GM18526 (cell line): ENCODE results near the gene TOR1AIP2.

ENCODE experiments used
- POLR2A ChIP-seq: IDR thresholded peaks from 3 replicates; pipeline ENCODE4 v1.6.1; 2011; ENCODE audit not compliant: insufficient read length; ENCODE audit errors: extremely low read depth

Gene TOR1AIP2

DNA sequence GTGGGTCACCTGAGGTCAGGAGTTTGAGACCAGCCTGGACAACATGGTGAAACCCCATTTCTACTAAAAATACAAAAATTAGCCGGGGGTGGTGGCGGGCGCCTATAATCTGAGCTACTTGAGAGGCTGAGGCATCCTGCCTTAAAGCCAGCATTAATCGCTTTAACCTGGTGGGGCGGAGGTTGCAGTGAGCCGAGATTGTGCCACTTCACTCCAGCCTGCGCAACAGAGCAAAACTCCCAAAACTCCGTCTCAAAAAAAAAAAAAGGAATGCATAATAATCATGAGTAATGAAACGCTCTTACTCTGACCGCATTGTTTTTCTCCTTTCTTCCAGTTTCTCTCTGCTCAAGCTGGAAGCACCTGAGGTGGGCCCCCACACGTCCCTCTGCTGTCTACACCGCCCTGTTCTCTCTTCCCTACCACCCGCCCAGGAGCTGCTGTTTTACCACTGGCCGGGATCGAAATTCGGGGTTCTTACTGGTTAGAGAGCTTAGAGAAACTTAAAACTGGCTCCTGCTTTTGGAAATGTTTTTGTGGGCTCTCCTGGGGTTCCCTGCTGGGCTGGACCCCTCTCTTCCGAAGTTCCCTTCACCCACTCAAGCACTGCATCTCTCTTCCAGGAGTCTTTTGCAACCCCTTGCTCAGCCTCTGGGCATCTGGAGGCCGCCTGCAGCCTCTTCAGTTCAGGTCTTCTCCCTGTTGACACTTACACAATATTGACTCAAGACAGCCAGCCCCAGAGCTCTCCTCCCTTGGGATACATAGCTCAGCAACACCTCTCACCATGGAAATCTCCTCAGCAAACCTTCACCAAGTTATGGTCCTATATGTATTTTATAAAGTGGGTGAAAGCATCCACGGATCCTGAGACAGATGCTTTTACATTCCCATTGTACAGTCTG lies 72.1 kb downstream of the TOR1AIP2 start:
- no peak for TF ChIP-seq POLR2A

DNA sequence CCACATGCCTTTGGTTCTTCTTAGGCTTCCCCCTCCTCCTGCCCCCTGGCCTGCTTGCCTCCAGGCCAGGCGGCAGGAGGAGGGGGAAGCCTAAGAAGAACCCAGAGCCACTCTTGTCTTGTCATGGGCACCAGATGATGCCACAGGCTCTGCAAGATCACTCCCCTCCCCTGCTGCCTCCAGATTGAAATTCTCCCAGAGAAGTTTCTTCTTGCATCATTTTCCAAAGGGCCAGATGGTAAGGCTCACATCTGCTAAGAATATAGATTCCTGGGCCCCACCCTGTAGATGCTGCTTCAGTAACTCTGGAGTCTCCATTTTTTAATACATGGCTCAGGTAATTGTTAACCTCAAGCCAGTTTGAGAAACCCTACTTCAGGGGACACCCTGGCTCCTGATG lies 73.7 kb downstream of the TOR1AIP2 start:
- TF ChIP-seq POLR2A, result no peak

DNA sequence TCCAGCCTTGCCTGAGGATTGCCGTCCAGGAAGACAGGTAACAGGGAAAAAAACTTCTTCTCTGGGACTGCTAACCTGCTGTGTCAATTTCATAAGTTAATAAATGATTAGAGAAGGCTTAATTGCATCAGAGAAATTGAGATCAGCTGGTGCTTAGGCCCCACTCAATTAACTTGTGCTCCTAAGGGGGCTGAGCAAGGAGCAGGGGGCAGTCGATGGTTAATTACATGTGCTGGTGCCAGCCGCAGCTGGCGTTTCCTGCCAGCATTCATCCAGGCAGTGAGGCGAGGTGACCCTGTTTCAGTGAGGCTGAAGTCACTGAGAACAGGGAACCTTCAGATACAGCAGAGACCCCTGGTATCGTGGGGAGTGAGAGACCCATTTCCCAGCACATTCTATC lies 74.5 kb downstream of the TOR1AIP2 start:
- TF ChIP-seq POLR2A, result no peak

DNA sequence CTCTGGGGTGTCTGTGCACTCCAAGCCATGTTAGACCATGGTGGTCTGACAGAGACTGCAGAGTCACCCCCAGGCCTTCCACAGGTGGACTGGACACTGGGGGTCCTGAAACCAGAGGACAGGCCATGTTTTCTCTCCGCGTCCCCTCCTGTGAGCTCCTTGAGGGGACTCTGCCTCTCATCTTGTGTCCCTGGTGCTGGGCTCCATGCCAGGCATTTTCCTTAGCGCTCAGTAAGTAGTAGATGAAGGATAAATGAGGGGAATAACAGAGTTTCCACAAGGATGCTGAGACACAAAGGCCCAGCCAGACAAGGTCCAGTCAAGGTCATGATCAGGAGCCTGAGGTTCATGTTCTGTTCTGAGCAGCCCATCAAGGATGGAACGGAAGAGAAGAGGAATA lies 77.1 kb downstream of the TOR1AIP2 start:
- TF ChIP-seq POLR2A, result no peak

DNA sequence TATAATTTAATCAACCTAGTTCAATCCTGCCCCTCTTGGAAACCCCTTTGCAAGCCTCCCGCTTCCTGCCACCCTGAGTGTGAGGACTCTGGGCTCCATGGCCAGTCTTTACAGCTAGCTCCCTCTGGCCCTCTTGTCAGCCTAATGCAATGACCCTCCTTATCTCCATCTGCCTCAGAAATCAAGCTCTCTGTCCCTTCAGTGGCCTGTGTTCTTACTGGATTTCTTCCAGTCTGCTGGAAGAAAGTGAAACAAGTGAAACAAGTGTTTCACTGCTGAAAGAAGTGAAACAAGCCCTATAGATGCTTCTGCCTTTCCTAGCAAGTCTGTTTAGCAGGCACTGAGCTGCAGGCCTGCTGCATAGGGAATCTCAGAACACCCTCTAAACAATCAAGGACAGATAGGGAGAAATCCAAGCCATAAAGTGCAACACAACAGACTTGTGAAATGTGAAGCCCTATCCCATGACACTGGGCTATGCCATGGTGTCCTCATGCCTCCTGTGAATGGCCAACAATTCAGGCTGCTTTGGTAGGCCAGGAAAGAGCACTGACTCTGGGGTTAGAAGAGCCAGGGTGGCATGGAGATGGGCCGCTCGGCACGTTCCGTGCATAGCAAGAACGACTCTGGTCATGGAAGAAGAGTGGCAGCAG lies 78.6 kb downstream of the TOR1AIP2 start:
- TF ChIP-seq POLR2A, result no peak

DNA sequence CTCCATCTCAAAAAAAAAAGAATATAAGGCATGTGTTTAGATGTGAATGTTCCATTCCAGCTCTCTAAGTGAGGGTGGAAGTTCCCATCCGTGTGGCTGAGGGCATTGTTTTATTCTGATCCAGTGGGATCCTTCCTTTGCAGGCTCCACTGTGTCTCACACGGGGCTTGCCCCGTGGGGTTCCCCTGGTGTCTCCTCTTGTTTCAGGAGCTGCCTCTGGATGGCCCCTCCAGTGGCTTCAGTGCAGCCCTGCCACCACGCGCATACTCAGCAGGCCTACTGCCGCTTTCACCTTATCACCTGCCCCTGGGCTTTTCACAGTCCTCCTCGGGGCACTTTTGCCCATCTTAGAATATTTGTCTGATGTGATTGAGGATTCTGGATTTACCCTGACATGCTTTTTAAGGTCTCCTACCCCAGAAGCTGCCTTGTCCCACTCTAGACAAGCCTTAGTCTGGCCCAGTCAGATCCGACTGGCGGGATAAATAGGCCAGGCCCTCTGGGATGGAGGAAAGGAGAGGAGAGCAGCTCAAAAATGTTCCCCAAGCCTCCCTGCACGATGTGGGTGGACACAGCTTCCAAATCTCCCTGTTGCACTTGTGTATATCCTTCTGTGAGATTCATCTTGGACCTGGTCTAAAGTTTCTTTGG lies 79.3 kb downstream of the TOR1AIP2 start:
- TF ChIP-seq POLR2A, result no peak

DNA sequence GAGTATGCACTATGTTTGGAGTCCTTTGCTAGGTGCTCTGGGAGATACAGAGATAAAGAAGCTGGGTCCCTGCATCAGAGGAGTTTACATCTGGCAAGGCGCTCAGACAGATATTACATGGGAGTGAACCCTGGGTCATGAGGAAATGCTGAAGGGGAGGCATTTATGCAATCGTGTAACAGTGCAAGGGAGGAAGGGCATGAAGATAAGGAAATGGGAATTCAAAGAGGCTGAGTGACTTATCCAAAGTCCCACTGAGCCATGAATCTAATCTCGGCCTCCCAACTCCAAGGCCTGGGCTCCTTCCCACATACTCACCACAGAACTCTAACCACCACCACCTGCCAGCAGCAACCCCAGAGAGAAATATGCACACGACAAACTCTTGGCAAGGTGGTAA lies 82.9 kb downstream of the TOR1AIP2 start:
- no peak for TF ChIP-seq POLR2A

DNA sequence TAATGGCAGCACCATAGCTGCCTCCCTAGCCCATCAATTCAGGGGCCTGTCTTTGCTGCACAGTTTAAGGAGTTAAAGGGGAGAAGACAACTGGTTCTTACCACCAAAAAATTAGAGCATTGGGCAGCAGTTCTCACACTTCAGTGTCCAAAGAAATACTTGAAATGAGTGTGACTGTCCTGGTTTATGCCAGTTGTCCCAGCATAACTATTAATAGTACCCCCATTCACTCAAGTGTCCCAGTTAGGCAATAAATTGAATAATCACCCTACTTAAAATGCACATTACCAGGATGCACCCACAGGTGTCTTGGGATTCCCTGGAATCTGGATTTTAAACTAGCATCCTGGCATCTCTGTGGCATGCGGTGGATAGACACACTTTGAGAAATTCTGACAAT lies 83.5 kb downstream of the TOR1AIP2 start:
- TF ChIP-seq POLR2A, result no peak

DNA sequence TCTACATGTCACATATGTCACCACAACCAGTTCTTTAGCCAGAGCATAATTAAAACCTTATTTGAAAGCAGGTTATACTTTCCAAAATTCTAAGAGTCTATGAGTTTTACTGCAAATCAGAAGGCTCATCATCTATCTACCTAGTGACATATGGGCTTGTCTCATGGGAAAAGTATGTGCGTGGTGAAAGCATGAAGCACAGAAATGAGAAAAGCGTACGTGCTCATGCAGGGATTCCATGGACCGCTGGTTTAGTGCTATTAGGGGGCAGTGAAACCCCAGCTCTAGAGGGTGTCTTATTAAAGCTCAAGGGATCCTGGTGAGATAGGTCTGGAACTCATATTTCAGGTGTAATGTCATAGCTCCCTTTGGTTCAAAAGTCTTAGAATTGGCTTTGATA lies 84.3 kb downstream of the TOR1AIP2 start:
- TF ChIP-seq POLR2A, result no peak
